RPMI7951 (cell line): ENCODE data around the gene GALNTL6. TPM values are rescaled to one million over a fixed set of nuclear protein-coding genes. Genes with fewer than 3 reads are reported as not detected.
A peak's percentile ranks its signal among the peaks of the same experiment; 100 is the strongest.

Experiments
- DNase-seq: peaks from one replicate; pipeline ENCODE4 v3.0.0-alpha.2; 2012; ENCODE audit warnings: low read depth
- total RNA-seq: library from RNA; depleted of rRNA; stranded (reverse); fragments of >200 nt; shearing (Covaris generic); gene quantifications from 2 replicates; pipeline ENCODE4 v1.2.3, GENCODE V29; 2014

GALNTL6 gene
- total RNA-seq, 1 experiment from 2014 or later = not detected

DNA sequence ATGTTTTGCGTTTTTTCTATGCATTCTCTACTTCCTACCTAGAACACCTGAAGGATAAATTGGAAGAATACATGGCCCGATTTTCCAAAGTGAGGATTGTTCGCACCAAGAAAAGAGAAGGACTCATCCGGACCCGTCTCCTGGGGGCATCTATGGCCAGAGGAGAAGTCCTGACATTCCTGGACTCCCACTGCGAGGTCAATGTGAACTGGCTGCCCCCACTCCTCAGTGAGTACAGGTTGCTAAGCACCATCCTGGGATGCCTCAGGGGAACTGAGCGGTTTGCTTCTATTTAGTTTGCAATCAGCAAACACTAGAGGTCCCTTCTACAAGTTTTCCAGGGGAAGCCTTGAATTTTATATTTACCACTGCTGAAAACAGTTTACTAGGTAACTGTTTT is 996.1 kb downstream of the GALNTL6 start:
- DNase-seq = no peak

DNA sequence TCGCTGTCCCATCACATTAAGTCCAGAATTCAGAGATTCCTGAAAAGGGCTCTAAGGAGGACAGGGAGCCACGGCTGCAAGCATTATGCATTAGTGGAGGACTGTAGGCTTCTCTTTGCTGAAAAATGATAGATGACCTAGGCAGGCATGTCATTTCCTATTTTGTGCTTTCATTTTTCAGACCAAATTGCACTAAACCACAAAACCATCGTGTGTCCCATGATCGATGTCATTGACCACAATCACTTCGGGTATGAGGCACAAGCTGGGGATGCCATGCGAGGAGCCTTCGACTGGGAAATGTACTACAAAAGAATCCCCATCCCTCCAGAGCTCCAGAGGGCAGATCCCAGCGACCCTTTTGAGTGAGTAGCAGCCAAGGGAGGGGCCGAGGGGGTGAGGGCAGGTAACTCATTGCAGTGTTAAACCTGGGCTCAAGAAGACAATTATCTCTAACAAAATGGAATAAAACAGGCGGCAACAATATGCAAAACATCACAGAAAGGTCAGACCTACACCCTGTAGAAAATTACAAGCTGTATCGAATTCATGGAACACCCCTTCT is 1000.2 kb downstream of the GALNTL6 start:
- no peak for DNase-seq

DNA sequence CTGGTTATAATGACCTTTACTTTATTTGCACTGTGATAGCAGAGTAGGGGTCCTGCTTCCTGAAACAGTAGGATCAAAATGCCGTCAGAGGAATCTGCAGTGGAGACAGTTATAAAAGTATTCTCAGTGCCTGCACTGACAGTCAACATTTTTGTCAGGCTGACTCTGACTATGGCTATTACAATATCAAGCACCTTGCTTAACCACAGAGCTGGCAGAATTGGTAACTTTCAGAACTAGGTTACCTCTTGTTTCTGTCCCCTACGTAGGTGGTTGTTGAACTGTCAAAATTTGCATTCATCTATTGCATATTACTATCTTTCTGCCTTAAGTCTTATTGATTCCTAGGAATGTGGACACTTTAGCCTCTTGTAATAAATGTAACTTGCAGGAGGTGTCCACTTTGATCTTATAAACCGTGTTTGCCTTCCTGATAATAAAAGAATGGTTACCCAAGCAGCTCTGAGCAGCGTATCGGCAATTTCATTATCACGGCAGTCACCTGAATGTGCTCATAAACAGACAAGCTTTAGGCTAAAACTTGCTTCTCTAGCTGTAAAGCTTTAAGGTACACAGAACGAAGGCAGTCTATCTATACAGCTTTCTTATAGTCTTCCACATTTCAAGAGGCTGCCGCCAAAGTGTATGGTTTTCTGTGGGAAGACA is 1002.4 kb downstream of the GALNTL6 start:
- DNase-seq = no peak

DNA sequence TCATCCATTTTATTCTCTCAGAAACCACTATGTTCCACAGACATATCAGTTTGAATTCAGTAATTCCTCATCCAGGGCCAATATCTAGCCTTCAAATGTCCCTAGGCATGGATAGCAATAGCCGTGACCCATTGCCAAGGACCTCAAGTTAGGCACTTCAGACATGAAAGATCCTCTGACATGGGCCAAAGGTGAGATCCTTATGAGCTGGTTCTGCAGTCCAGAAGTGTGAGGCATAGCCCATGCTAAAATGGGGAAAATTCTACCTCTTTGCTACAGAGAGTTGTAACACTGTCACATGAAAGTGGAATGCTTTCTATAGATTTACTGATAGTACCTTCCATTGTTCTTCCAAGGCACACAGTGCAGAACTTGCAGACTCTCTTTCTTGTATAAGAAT is 1005.7 kb downstream of the GALNTL6 start:
- DNase-seq = no peak

DNA sequence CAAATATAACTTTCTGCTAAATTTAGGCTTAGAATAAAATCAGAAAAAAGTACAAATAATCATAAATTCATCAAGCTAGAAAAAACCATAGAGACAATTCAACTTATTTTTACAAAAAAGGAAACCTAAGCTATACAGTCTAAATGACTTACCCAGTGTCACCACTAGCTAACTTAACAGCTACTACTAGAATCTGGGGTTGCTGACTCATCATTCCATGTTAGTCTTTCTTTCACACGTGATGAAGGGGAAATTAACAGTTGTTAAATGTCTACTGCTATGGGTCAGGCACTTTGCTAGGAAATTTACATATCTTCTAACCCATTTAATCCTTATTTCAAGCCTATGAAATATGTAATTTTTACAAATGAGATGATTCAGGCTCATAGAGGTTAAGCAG is 1006.1 kb downstream of the GALNTL6 start:
- DNase-seq = no peak

DNA sequence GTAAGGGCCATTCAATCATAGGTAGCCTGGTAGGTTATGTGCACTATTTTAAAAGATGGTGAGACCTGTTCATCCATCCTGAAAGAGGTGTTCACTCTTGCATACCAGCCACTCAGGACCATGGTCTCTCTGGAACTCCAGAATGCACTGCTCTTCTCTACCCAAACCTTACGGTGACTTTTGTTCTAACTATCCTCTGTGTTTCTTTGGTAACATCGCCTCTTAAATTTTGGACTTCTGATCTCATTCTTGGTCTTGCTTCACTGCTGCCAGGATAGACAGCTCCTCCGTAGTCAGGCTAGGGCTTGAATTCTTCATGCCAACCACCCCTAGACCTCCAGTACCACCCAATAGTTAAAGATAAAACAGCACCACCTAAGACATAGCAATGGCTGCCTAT is 1009.1 kb downstream of the GALNTL6 start:
- no peak for DNase-seq

DNA sequence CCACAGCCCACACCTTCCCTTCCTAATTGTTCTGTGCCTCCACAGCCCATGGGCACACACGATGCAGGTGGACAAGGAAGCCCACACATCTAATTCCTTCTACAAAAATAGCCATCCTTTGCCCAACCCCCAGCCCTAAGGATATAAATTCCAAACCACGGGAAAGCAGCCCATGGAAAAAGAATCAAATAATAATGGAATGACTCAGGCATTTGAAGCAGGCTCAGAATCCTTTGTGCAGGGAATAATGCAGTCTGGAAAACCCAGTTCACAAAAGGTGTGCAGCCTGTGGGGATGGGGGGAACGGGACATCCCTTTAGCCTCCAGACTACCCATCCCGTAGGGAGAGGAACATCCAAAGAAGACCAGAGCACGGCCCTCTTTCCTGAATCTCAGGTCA is 1013.1 kb downstream of the GALNTL6 start:
- no peak for DNase-seq

DNA sequence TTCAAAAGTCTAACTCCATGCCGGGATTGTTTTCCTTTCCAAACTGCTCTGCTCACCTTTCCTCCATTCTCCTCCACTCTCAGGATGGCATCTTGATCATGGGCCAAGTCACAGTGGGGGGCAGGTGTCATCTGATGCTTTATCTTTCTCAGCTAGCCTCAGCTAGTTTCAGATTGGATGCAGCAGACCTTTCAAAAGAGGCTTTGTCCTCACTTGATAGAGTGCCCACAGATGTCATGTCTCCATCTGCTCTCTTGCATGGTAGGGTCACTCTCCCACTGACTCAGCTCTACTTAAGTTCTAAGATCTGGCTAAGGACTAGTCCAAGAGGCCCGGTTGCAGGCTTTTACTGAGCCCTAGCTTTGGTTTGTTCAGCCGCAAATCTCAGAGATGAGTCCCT is 1013.7 kb downstream of the GALNTL6 start:
- no peak for DNase-seq

DNA sequence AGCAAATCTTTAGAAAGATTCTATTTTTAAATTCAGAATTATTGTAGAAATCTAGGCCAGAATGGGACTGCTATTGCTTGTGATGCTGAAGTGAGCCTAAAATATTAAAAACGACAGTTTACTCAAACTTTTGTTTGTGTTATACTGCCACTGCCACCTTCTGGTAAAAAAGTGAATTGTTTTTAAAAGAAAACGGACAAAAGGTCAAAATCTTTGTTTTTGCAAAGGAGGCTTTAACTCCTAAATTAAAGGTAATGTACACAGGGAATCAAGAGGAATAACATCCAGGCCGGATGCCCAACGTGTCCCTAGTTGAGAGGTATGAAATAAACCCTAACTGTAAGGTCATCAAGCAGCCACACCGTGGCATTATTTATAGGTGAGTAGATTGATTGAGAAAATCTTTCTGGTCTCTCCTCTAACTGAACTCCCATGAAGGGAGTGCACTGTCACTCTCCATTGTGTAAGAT is 1017.1 kb downstream of the GALNTL6 start:
- DNase-seq = peak; percentile 5

DNA sequence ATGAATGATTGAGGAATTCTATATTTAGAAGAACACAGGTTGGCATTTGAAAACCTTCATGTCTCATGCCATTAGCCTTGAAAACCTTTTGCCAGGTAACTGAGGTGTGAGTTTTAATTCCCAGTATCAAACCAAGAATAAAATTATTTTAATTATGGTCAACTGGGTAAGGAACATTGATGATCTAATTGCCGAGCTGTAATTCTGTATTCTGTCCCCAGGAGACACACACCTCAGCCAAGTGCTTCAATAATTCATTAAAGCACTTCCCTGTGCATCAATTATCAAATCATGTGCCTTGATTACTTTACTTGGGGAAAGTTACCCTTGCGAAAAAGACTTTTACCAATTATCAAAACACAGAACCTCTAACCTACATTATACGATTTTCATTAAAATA is 1023.5 kb downstream of the GALNTL6 start:
- DNase-seq = no peak

DNA sequence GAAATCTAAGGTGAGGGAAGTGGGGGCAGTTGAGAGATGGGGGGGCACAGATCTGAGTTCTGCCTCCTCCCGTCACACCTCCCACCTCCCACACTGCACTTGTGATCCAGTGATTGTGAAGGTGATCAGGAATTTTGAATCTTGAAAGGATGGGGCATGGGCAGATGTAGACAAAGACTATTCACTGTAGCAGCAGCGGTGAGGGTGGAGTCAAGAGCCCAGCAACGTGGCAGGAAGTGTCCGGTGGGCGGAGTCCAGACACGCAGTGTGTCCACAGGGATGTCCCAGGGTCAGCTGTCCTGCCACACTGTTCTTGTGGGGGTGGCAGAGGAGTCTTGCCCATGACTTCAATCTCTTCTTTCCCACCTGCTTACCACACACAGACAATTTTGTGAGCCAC is 1024.9 kb downstream of the GALNTL6 start:
- DNase-seq = no peak

DNA sequence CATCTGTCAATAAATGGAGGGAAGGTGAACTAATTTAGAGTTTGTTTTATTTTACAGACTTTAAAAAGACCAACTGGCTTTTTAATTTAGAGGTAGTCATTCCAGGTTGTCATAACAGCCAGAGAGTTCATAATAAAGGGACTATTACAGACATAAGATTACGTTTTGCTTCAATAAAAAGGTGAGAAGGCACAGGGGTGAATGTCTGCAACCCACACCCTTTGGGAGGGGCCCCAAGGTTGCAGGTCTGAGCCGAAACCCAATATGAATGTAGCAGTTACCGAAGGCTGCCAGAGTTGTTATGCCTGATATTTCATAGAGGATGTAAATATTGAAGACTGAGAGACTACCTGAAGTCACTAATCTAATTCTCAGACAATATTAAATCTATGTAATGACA is 1025.7 kb downstream of the GALNTL6 start:
- no peak for DNase-seq

DNA sequence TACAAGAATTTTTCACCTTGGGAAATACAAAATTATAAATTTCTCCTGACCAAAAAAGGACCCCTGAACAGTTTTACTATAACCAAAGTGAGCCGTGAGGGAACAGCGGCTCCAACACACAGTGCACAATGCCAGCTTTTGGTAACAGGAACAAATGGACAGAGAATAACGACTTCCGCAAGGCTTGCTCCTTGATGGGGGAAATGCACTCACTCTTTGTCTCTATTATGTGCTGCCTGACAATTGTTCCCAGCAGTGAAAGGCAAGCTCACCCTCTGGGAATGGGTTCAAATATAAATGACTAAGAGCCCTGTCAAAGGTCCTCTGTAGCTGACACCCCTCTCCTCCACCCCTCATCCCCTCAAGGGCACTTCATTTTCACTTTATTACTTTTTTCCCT is 1029.6 kb downstream of the GALNTL6 start:
- DNase-seq = no peak

DNA sequence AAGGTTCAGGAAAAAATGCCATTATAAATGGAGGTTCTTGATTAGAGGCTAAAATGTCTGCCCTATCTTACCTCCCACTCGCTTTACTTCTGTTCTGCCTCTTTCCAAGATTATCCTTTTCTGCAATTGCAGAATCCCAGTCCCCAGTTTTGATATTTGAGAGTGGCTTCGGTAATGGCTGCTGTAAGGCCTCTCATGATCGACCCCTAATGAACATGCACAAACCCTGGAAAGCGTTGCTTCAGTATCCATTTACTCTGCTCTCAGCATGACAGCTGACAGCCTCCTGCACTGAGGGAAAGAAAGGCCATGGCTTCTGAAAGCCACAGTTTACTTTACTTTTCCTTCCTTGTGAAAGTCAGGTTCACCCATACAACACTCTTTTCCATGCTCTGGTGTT is 1030.0 kb downstream of the GALNTL6 start:
- DNase-seq = no peak

DNA sequence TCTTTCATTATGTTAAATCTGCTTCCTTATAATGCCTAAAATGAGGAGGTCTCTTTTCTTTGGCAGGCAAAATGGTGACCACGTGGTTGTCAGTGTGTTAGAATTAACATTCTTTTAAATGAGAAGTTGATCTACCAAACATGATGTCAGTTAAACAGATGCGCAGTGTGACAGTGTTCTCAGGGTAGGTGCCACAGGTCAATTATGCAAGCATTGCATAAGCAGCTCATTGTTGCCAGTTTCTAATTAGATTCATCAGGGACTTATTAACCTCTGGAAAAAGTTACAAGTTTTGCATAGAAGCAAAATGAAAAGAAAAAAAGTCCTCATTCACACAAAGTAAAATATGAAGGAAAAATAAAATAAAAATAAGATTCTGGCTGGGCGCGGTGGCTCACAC is 1031.4 kb downstream of the GALNTL6 start:
- DNase-seq = no peak

DNA sequence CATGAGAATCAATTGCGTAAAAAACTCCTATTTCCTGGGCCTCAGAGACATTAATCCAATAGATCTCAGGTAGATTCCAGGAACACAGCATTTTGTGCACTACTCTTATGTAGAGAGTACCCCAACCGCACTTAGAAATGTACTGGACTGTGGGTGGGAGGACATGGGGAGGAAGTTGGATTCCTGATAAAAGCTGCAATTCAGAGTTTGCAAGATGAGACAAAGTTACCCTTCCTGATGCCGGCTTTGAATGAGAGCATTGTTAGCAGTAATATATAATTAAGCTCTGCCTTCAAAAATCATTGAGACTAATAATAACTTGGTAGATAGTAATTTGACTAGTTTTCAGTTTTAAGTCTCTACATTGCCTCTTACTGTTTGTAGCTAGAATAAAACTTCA is 1032.1 kb downstream of the GALNTL6 start:
- DNase-seq = no peak

DNA sequence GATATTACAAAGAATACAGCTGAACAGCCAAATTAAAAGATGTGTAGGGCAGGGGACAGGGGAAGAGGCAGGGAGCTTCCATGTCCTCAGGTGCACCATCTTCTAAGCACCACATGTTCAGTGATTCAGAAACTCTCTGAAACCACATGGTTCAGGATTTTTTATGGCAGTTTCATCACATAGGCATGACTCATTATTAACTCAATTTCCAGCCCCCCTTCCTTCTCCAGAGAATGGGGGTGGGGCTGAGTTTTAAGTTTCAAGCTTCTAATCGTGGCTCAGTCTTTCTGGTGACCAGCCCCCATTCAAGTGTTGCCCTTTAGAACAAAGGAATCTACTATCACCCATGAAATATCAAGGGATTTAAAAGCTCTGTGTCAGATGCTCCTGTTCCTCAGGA is 1037.6 kb downstream of the GALNTL6 start:
- DNase-seq = peak; percentile 59

DNA sequence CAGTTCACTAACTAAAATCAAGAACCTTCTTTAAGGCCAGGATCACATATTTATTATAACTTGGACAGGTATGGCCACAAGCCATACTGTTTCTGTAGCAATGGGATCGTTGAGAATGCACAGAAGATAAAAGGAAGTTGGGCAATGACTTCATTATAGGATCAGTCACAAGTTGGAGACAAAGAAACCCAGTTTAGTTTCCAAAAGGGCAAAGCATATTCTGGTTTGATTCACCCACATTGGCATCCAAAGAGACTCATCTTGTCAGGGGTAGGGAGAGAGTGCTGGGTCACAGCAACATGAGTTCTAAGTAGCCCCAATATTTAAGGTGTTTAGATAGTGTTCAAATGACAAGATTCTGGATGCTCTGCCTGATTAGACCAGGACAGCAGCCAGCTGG is 1038.3 kb downstream of the GALNTL6 start:
- no peak for DNase-seq

DNA sequence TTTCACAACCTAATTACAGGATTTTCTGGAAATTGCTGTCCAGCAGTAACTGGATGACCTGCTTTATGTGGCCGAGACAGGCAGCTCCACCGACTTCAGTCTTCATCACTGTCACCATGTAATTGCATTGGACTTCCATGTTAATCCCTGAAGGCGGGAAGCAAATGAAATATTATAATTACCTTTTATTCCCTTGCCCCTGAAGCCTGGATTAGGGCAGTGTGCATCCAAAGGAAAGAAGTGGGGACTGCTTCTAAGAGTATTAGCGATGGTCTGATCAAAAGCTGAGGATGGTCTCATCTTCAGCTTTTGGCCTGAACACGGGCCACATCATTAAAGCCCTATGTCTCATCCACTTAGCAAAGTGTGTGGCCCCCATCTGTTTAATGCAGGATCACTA is 1043.8 kb downstream of the GALNTL6 start:
- DNase-seq = no peak

DNA sequence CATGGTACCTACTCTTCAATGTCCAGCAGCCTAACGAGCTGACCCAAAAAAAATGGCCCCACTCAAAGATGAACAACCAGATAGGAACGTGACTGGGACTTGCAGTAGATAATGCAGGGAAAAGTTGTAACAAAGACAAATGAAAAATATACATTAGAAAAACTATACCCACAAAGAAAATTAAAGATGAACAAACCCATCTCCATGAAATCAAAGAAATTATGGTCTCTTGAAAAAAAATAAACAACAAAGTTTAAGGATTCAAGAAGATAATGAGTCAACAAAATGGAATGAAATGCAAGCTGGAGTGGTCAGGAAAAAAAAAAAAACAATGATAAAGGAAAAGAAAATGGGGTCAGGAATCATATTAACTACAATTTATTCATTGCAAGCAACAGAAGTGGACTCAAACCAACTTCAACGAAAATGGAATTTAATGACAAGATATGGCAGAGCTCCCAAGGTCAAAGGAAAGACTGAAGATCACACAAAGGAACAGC is 1045.6 kb downstream of the GALNTL6 start:
- DNase-seq = no peak

DNA sequence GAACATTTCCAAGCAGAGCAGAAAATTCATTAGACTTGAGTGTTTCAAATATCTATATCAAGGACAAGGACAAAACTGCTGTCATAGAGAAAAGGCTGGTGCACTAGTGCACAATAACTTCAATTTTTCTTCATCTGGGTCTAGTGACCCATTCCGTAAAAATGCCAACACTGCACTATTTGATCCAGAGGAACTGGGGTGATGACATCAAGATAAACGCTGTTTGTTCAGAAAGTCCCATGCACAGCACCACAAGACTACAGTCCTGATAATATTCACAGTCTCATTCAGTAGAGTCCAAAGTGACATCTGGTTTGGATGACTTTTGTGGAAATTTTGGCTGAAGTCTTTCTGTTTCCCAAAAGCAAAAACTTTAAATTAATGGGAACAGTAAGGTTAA is 1051.9 kb downstream of the GALNTL6 start:
- no peak for DNase-seq

DNA sequence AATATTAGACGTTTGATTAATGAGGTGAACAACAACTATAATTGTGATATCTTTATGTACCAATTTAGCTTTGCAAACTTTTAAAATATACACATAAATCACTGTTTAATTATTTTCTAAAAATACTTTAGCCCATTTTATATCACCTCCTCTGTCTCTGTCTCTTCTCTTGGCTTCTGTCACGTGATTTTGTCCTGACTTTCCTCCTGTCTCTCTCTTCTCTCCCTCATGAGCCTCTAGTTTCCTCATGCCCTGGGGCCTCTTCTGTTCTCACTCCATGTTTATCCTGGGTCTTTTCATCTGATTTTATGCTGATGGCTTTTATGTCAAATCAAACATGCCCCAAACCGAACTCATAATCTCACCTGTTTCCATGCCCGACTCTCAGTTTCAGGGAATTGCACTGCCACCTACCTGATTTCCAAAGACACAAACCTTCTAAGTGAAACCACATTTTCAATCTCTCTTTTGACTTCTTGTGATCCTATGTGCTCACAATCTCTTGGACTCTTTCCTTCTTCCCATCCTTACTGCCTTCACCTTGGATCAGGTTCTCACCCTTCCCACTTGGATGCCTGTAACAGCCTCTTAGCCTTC is 1052.4 kb downstream of the GALNTL6 start:
- no peak for DNase-seq

DNA sequence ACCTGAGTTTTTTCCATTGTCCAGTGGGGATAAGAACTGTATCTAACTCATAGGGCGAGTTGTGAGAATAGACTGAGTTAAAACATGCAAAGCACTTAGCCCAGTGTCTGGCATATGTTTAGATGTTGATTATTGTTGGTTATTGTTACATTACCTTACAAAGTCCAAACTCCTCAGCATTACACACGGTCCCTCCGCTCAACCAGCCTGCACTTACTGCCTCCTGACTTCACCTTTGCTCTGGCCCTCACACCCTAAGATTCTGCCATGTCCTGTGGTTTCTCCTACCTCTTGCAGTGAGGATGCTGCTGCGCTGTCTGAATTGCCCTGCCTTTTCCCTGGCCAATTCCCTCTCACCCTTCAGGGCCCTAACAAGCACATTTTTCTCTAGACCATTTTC is 1053.2 kb downstream of the GALNTL6 start:
- DNase-seq = no peak
